GM23338 (cell line): ENCODE data around the gene RPRD1A. TPM values are rescaled to one million over a fixed set of nuclear protein-coding genes. Genes with fewer than 3 reads are reported as not detected.

Experiments
- ATAC-seq: fragments of 200-7000 bp; cut with Tn5 transposase; 3 replicates; pipeline ENCODE4 v1.9.1; 2020
- DNase-seq: peaks from one replicate; pipeline ENCODE4 v3.0.0-alpha.2; 2015; ENCODE audit warnings: low spot score
- H2AFZ ChIP-seq: fragments of 200-600 bp; sonication (generic); 2 replicates; pipeline ENCODE4 v1.8.0; 2016; ENCODE audit warnings: antibody characterized with exemption, mild to moderate bottlenecking, moderate library complexity
- H3F3A ChIP-seq: fragments of 200-600 bp; sonication (generic); replicated peaks from 2 replicates; pipeline ENCODE4 v1.8.0; 2017; ENCODE audit warnings: antibody characterized with exemption, mixed run types, low read depth
- H3K27ac ChIP-seq: fragments of 200-600 bp; sonication (generic); 2 replicates; pipeline ENCODE4 v1.6.1; 2016; ENCODE audit warnings: low read depth
- H3K27me3 ChIP-seq: fragments of 200-600 bp; sonication (generic); 2 replicates; pipeline ENCODE4 v1.8.0; 2016; ENCODE audit warnings: mild to moderate bottlenecking, mixed run types, moderate library complexity; ENCODE audit not compliant: insufficient read depth
- H3K36me3 ChIP-seq: fragments of 200-600 bp; sonication (generic); 2 replicates; pipeline ENCODE4 v1.8.0; 2016; ENCODE audit warnings: mild to moderate bottlenecking; ENCODE audit not compliant: insufficient read depth
- H3K4me1 ChIP-seq: fragments of 200-600 bp; sonication (generic); 2 replicates; pipeline ENCODE4 v1.8.0; 2016; ENCODE audit warnings: mild to moderate bottlenecking, moderate library complexity; ENCODE audit not compliant: insufficient read depth
- H3K4me2 ChIP-seq: fragments of 200-600 bp; sonication (generic); 2 replicates; pipeline ENCODE4 v1.7.1; 2017; ENCODE audit warnings: mixed run types
- H3K4me3 ChIP-seq: fragments of 200-600 bp; sonication (generic); 2 replicates; pipeline ENCODE4 v1.6.1; 2016; ENCODE audit warnings: mixed run types
- H3K79me2 ChIP-seq: fragments of 200-600 bp; sonication (generic); replicated peaks from 2 replicates; pipeline ENCODE4 v1.8.0; 2017; ENCODE audit warnings: mild to moderate bottlenecking; ENCODE audit not compliant: insufficient read depth
- H3K9me2 ChIP-seq: fragments of 200-600 bp; sonication (generic); 2 replicates; pipeline ENCODE4 v1.8.0; 2017; ENCODE audit not compliant: insufficient read depth
- H4K20me1 ChIP-seq: fragments of 200-600 bp; sonication (generic); replicated peaks from 2 replicates; pipeline ENCODE4 v1.8.0; 2017; ENCODE audit warnings: mild to moderate bottlenecking; ENCODE audit not compliant: insufficient read depth
- H3K27ac Mint-ChIP-seq: 2 replicates; pipeline ENCODE4 v1.8.0; 2020; ENCODE audit warnings: inconsistent platforms, mild to moderate bottlenecking, moderate library complexity, mixed read lengths
- H3K27me3 Mint-ChIP-seq: 3 replicates; pipeline ENCODE4 v1.8.0; 2022; ENCODE audit warnings: low read depth, mild to moderate bottlenecking, moderate library complexity, mixed read lengths, inconsistent platforms; ENCODE audit not compliant: insufficient read depth, poor library complexity
- H3K36me3 Mint-ChIP-seq: 3 replicates; pipeline ENCODE4 v1.8.0; 2021; ENCODE audit warnings: low read depth, mild to moderate bottlenecking, inconsistent platforms, moderate library complexity, mixed read lengths
- H3K4me1 Mint-ChIP-seq: 3 replicates; pipeline ENCODE4 v1.8.0; 2020; ENCODE audit warnings: mild to moderate bottlenecking, inconsistent platforms, mixed read lengths
- H3K4me3 Mint-ChIP-seq: 3 replicates; pipeline ENCODE4 v1.8.0; 2021; ENCODE audit warnings: moderate library complexity, mild to moderate bottlenecking, inconsistent platforms, mixed read lengths
- H3K9me3 Mint-ChIP-seq: 3 replicates; pipeline ENCODE4 v1.8.0; 2020; ENCODE audit warnings: moderate library complexity, mild to moderate bottlenecking, inconsistent platforms, mixed read lengths
- STAT1 ChIP-seq: IDR thresholded peaks from one replicate; pipeline ENCODE4 v1.6.1; 2016; ENCODE audit warnings: antibody characterized with exemption; ENCODE audit not compliant: unreplicated experiment
- ZNF114 ChIP-seq: fragments of 250-450 bp; sonication (Bioruptor Pico); IDR thresholded peaks from 2 replicates; pipeline ENCODE4 v1.5.0; 2020; ENCODE audit warnings: mild to moderate bottlenecking, moderate library complexity
- polyA plus RNA-seq: library from polyadenylated mRNA; unstranded; fragments of >200 nt; fragmentation: Nextera tagmentation; extraction: Ambion mirVana; gene quantifications from 2 replicates; pipeline ENCODE4 v1.2.1, GENCODE V29; 2016
- total RNA-seq: library from RNA; depleted of rRNA; stranded (reverse); fragments of >200 nt; shearing (Covaris generic); gene quantifications from 2 replicates; pipeline ENCODE4 v1.2.3, GENCODE V29; 2014
- TF ChIP-seq, protein P1 (sequence below): fragments of 250-450 bp; sonication (Bioruptor Pico); IDR thresholded peaks from 2 replicates; pipeline ENCODE4 v1.5.0; 2020; ENCODE audit warnings: mild to moderate bottlenecking, moderate library complexity
- TF ChIP-seq, protein P2 (sequence below): IDR thresholded peaks from one replicate; pipeline ENCODE4 v1.6.1; 2018; ENCODE audit warnings: antibody characterized with exemption; ENCODE audit not compliant: unreplicated experiment

The RPRD1A gene
- total and polyA plus RNA-seq, 2 experiments from 2014 or later = 67.9 to 157 TPM

DNA sequence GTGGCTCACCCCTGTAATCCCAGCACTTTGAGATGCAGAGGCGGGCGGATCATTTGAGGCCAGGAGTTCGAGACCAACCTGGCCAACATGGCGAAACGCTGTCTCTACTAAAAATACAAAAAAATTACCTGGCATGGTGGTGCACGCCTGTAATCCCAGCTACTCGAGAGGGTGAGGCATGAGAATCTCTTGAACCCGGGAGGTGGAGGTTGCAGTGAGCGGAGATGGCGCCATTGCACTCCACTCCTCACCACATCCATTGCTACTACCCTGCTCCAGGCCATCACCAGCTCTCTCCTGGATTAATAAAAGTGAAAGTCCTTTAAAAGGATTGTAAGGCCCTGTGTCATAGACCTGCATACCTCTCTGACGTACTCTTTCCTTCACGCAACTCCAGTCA is 93.7 kb downstream of the RPRD1A start (continued):
- TF ChIP-seq, protein P1, sequence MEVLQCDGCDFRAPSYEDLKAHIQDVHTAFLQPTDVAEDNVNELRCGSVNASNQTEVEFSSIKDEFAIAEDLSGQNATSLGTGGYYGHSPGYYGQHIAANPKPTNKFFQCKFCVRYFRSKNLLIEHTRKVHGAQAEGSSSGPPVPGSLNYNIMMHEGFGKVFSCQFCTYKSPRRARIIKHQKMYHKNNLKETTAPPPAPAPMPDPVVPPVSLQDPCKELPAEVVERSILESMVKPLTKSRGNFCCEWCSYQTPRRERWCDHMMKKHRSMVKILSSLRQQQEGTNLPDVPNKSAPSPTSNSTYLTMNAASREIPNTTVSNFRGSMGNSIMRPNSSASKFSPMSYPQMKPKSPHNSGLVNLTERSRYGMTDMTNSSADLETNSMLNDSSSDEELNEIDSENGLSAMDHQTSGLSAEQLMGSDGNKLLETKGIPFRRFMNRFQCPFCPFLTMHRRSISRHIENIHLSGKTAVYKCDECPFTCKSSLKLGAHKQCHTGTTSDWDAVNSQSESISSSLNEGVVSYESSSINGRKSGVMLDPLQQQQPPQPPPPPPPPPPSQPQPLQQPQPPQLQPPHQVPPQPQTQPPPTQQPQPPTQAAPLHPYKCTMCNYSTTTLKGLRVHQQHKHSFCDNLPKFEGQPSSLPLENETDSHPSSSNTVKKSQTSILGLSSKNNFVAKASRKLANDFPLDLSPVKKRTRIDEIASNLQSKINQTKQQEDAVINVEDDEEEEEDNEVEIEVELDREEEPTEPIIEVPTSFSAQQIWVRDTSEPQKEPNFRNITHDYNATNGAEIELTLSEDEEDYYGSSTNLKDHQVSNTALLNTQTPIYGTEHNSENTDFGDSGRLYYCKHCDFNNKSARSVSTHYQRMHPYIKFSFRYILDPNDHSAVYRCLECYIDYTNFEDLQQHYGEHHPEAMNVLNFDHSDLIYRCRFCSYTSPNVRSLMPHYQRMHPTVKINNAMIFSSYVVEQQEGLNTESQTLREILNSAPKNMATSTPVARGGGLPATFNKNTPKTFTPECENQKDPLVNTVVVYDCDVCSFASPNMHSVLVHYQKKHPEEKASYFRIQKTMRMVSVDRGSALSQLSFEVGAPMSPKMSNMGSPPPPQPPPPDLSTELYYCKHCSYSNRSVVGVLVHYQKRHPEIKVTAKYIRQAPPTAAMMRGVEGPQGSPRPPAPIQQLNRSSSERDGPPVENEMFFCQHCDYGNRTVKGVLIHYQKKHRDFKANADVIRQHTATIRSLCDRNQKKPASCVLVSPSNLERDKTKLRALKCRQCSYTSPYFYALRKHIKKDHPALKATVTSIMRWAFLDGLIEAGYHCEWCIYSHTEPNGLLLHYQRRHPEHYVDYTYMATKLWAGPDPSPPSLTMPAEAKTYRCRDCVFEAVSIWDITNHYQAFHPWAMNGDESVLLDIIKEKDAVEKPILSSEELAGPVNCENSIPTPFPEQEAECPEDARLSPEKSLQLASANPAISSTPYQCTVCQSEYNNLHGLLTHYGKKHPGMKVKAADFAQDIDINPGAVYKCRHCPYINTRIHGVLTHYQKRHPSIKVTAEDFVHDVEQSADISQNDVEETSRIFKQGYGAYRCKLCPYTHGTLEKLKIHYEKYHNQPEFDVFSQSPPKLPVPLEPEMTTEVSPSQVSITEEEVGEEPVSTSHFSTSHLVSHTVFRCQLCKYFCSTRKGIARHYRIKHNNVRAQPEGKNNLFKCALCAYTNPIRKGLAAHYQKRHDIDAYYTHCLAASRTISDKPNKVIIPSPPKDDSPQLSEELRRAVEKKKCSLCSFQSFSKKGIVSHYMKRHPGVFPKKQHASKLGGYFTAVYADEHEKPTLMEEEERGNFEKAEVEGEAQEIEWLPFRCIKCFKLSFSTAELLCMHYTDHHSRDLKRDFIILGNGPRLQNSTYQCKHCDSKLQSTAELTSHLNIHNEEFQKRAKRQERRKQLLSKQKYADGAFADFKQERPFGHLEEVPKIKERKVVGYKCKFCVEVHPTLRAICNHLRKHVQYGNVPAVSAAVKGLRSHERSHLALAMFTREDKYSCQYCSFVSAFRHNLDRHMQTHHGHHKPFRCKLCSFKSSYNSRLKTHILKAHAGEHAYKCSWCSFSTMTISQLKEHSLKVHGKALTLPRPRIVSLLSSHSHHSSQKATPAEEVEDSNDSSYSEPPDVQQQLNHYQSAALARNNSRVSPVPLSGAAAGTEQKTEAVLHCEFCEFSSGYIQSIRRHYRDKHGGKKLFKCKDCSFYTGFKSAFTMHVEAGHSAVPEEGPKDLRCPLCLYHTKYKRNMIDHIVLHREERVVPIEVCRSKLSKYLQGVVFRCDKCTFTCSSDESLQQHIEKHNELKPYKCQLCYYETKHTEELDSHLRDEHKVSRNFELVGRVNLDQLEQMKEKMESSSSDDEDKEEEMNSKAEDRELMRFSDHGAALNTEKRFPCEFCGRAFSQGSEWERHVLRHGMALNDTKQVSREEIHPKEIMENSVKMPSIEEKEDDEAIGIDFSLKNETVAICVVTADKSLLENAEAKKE (CRISPR knock-in tag) = no peak
- no peak for TF ChIP-seq ZNF114 (CRISPR knock-in tag)
- TF ChIP-seq STAT1 = no peak

DNA sequence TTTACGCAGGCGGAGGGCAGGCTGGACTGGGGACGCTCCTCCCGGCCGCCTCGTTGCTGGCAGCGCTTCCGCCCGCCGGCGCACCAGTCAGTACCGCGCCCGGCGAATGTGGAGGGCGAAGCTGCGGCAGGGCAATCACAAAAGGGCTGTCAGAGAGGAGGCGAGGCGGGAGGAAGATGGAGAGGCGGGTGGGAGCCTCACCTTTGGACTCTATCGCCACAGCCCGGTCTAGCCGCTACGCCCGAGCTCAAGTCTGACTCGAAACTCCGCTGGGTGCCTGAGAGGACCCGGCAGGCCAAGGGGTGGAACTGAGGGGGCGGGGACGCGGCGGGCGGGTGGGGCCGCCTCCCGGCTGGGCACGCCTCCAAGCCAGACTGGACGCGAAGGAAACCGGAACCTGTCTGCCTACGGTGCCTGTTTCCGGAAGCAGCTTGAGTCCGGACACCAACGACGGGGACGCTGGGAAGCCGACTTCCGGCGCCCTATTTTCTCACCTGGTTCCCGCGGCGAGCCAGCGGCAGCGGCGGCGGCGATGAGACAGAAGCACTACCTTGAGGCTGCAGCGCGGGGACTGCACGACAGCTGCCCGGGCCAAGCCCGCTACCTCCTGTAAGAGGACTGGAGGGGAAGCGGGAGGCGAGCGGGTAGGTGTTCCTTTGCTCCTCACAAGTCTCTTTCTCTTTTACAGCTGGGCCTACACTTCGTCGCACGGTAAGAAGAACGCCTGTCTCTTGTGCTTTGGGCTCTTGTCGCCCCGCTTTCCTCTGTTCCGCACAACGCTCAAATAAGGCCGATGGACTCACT is 95.0 kb downstream of the RPRD1A start, which contains the start of gene RMP24:
Gene RMP24, plus strand, starts transcription at position 483 of the 804 bp plus-strand sequence.
- peaks cover 14% of the 10 kb centered on the region for H3K4me1 ChIP-seq
- H3K36me3 ChIP-seq = peaks cover 15% of the 10 kb centered on the region
- H3K9me2 ChIP-seq = no peaks in the 10 kb centered on the region
- peaks cover 24% of the 10 kb centered on the region for H3K79me2 ChIP-seq
- peak within 1 kb of the TSS; percentile 88 for H3K27ac ChIP-seq
- no peaks in the 10 kb centered on the region for H3K27me3 ChIP-seq
- peaks cover 12% of the 10 kb centered on the region; the same call in 1 of the 2 replicates for H3F3A ChIP-seq
- Mint-ChIP-seq H3K9me3 (peaks cover 9% of the 10 kb centered on the region; the same call in 1 of the 3 replicates), H3K27me3 (peaks cover 7% of the 10 kb centered on the region), H3K4me3 (peak within 1 kb of the TSS; percentile 99), H3K36me3 (peaks cover 37% of the 10 kb centered on the region), H3K27ac (peak within 1 kb of the TSS; percentile 96), H3K4me1 (peaks cover 18% of the 10 kb centered on the region)
- peaks cover 7% of the 10 kb centered on the region; the same call in 1 of the 2 replicates for H4K20me1 ChIP-seq
- peak; percentile 98 for DNase-seq
- ATAC-seq = peak; percentile 94
- H2AFZ ChIP-seq = peak within 1 kb of the TSS; percentile 92
- H3K4me2 ChIP-seq = peak within 1 kb of the TSS; percentile 97
- peak within 1 kb of the TSS; percentile 90 for H3K4me3 ChIP-seq
- TF ChIP-seq, protein P2, sequence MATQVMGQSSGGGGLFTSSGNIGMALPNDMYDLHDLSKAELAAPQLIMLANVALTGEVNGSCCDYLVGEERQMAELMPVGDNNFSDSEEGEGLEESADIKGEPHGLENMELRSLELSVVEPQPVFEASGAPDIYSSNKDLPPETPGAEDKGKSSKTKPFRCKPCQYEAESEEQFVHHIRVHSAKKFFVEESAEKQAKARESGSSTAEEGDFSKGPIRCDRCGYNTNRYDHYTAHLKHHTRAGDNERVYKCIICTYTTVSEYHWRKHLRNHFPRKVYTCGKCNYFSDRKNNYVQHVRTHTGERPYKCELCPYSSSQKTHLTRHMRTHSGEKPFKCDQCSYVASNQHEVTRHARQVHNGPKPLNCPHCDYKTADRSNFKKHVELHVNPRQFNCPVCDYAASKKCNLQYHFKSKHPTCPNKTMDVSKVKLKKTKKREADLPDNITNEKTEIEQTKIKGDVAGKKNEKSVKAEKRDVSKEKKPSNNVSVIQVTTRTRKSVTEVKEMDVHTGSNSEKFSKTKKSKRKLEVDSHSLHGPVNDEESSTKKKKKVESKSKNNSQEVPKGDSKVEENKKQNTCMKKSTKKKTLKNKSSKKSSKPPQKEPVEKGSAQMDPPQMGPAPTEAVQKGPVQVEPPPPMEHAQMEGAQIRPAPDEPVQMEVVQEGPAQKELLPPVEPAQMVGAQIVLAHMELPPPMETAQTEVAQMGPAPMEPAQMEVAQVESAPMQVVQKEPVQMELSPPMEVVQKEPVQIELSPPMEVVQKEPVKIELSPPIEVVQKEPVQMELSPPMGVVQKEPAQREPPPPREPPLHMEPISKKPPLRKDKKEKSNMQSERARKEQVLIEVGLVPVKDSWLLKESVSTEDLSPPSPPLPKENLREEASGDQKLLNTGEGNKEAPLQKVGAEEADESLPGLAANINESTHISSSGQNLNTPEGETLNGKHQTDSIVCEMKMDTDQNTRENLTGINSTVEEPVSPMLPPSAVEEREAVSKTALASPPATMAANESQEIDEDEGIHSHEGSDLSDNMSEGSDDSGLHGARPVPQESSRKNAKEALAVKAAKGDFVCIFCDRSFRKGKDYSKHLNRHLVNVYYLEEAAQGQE = no peak
- TF ChIP-seq, protein P1 (CRISPR knock-in tag) = no peak
